ENCODE results near the gene SIGLEC15.

The SIGLEC15 gene

DNA sequence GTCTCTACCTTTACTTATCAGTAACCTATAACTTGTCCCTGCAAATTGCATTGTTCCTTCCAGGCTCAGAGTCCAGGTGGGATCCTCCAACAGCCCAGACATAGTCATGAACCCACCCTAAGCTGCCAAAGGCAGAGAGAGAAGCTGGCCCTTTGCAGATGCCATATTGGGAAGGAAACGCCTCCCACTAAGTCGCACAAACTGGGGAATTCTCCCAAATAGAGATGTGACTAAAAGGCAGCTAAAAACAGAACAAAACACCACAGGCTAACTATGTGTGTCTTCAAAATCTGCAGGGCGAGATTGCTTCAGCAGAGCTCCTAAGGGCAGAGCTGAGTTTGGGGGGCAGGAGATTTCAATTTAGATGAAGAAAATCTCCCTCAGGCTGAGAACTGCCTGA, 38.5 kb upstream of the SIGLEC15 start:
- TF ChIP-seq, protein P1, sequence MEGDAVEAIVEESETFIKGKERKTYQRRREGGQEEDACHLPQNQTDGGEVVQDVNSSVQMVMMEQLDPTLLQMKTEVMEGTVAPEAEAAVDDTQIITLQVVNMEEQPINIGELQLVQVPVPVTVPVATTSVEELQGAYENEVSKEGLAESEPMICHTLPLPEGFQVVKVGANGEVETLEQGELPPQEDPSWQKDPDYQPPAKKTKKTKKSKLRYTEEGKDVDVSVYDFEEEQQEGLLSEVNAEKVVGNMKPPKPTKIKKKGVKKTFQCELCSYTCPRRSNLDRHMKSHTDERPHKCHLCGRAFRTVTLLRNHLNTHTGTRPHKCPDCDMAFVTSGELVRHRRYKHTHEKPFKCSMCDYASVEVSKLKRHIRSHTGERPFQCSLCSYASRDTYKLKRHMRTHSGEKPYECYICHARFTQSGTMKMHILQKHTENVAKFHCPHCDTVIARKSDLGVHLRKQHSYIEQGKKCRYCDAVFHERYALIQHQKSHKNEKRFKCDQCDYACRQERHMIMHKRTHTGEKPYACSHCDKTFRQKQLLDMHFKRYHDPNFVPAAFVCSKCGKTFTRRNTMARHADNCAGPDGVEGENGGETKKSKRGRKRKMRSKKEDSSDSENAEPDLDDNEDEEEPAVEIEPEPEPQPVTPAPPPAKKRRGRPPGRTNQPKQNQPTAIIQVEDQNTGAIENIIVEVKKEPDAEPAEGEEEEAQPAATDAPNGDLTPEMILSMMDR (conservative IDR thresholded peaks at IDR 0.05): no peak
- no peak overlapping the region for H3K27ac ChIP-seq

DNA sequence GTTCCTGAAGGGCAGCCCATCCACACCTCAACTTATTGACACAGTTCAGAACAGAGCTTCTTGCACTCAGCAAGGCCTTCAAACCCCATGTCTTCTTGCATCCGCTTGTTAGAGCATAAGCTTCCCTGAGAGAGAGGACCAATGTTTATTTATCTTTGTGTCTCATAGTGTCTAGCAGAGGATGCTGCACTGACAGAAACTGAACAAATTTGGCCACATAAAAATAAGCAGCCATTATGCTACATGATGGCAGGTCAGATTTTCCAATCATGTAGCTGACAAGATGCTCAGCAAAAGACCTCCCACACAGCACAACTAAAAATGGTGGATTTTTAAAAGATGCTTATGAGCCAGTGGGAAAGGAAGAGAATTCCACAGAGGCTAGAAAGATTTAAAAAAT, 38.1 kb upstream of the SIGLEC15 start:
- TF ChIP-seq, protein P1 (conservative IDR thresholded peaks at IDR 0.05): no peak
- no peak overlapping the region for H3K27ac ChIP-seq

DNA sequence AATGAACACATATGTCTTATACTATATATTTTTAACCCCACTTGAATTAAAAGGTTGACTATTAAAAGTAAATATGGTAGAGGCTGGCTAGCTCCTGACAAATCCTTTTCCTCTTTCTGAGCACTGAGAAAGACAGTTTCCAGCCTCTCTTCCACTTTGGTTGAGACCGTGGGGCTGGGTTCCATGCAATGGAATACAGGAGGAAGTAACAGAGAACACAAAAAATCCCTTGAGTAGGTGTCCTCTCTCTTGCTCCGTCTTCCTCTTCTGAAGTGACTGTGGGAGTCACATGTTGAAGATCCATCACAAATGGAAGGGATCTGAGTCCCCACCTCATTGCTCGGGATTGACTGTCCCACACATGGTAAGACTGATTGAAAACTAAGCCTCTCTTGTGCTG, 36.6 kb upstream of the SIGLEC15 start:
- H3K27ac ChIP-seq: no peak overlapping the region
- TF ChIP-seq, protein P1 (conservative IDR thresholded peaks at IDR 0.05): no peak

DNA sequence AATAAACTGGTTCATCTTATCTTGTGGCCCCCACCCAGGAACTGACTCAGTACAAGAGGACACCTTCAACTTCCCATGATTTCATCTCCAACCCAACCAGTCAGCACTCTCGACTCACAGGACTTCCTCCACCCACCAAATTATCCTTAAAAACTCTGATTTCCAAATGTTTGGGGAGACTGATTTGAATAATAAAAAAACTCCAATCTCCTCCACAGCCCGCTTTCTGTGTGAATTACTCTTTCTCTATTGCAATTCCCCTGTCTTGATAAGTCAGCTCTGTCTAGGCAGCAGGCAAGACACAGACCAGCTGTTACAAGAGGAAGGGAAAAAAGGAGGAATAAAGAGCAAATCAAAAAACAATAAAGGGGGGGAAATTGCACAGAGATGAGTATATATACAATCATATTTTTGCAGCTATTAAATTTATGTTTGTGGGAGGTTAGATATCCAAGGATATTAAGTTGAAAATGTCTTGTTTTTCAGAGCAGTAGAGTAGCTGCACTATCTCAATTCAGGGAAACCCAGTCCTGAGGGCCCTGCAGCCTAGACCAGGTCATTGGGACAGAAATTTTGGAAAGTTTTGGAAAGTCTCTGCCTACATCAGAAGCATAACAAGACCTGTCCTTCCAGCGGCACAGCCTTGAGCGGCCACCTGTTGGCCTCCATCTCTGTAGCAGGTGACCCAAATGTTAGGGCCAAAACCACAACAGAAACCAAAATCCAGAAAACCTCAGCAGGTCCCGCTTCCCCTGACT, 32.8 kb upstream of the SIGLEC15 start:
- H3K27ac ChIP-seq: no peak overlapping the region
- TF ChIP-seq, protein P1 (conservative IDR thresholded peaks at IDR 0.05): no peak

DNA sequence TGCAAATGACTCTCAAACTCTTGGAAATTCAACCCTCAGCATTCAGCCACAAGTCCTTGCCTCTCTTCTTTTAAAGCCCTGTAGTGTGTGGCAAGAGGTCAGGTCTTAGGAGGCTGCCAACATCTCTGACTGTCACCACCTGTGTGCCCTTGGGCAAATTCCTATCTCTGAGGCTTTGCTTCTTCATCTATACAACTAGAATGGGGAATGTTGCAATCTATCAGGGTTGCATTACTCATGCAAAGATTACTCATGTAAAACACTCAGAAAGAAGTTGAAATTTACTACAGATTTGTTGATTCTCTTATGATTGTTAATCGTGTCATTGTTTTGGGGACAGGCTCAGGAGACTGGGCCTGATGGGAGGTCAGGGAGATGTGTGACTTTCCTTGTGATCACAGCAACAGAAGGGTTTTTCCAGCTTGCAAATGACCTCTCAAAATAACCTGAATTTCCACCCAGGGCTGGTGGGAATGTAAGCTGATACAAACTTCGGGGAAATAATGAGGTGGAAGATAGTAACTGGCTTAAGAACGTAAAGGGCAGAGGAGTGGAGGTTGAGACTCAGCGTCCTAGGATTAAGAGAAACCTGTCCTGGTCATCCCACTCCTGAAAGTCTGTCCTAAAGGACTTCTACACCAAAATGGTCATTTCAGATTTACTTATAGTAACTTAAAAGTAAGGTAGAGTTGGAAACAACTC, 32.1 kb upstream of the SIGLEC15 start:
- no peak overlapping the region for H3K27ac ChIP-seq
- TF ChIP-seq, protein P1 (conservative IDR thresholded peaks at IDR 0.05): no peak

DNA sequence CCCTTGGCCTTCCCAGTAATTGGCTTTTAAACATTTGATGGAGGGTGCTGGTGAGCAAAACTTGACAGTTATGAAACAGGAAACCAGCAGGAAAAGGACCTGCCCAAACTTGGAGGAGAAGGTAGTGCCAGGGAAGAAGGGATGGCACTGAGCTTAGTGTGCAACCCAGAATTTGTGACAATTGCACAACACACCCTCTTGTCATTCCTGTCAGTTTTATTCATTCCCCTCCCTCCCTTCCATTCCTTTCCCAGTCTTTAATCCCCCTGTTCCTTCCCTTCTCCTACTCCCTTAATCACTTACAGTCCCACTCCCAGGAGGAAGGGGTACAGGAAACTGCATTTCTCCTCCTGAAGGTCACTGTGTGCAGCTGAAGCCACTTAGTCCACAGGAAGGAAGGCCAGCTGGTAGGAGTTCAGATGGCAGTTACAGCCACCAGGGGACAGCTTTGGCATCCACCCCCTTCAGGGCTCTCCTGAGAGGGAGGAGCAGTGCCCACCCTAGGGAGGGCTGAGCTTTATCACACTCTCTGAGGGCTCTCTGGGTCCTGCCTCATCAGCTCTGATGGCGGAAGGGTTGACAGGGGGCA, 24.0 kb upstream of the SIGLEC15 start:
- peak overlapping the region; percentile 97 for H3K27ac ChIP-seq
- TF ChIP-seq, protein P1 (conservative IDR thresholded peaks at IDR 0.05): no peak

DNA sequence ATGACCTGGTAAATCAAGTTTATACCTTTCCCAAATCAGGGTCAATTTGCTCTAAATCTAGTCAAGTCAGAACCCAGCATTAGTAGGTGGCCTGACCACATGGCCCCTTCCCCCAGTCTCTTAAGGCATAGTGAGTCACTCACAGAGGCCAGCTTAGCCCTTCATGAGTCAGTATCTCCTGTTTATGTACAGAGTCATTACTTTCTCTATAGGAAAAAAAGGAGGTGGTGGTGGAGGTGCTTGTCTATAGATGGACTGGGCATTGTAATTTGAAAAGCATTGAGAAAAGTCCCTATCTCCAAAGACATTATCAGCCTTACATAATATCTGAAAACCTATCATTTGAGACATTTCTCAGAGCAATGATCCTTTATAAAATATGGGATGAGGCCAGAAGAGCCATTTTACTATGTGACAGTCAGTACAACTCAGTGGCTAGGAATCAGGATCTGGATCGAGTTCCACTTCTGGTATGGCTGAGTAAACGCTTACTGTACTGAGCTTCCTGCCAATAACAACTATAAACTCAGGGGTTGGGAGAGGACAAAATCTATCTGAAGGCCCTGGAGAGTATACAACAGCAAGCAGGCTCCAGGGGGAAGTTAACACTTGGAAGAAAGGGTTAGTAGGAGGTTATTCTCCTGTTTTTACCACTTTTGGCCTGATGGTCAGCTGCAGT, 22.5 kb upstream of the SIGLEC15 start:
- TF ChIP-seq, protein P1 (conservative IDR thresholded peaks at IDR 0.05): no peak
- peak overlapping the region; percentile 97 for H3K27ac ChIP-seq

Measured in VCaP (cell line).